Measurements from ENCODE around the gene OTUB2.

- TF ChIP-seq POLR2A (IDR thresholded peaks at IDR 0.05; ENCODE audit: low read depth, low read length) (no peak), PAX5 (IDR thresholded peaks at IDR 0.05; ENCODE audit: insufficient read depth, low read length, severe bottlenecking) (no peak), POLR2AphosphoS5 (IDR thresholded peaks at IDR 0.05; ENCODE audit: low read depth, low read length) (no peak), TAF1 (IDR thresholded peaks at IDR 0.05; ENCODE audit: low read depth, low read length) (no peak)
These were observed 41.1 kb upstream of the OTUB2 start for GRCh38 chr14:93984987-93985410.
